ENCODE data around the gene CLN6.

DNA sequence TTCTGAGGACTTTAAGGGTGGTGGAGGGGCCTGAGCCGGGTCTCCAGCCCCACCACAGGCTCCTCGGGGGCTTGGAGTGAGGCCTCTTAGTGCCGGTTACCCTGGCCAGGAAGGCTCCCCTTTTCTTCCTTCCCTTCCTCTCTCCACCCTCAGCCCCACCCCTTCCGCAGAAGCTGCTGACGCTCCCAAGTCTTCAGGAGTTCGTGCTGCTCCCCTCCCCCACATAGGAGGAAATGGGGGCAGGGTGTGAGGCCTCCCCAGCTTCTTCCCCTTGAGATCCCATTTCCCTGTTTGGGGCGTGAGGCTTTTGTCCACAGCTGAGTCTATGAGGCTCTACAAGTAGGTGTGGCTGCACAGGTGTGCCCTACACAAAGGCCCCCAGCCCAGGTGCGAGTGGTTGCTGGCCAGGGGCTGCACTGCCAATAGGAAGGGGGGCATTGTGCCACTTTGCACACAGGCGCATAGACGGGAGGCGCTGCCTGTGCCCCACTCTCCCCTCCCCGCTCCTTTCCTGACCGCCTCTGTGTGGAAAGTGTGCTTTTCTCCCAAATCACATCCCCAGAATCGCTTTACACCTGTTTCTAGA is 23.5 kb downstream of the CLN6 start:
- TF ChIP-seq POLR2A (IDR thresholded peaks at IDR 0.05; ENCODE audit: low read depth, low read length) (no peak), CEBPB (IDR thresholded peaks at IDR 0.05; ENCODE audit: low read depth, low read length) (no peak), MXI1 (IDR thresholded peaks at IDR 0.05; ENCODE audit: borderline replicate concordance, low read depth, low read length) (no peak), MAFK (IDR thresholded peaks at IDR 0.05; ENCODE audit: low read depth, low read length) (no peak), RAD21 (IDR thresholded peaks at IDR 0.05; ENCODE audit: low read length) (no peak)
- TF ChIP-seq, protein P1, sequence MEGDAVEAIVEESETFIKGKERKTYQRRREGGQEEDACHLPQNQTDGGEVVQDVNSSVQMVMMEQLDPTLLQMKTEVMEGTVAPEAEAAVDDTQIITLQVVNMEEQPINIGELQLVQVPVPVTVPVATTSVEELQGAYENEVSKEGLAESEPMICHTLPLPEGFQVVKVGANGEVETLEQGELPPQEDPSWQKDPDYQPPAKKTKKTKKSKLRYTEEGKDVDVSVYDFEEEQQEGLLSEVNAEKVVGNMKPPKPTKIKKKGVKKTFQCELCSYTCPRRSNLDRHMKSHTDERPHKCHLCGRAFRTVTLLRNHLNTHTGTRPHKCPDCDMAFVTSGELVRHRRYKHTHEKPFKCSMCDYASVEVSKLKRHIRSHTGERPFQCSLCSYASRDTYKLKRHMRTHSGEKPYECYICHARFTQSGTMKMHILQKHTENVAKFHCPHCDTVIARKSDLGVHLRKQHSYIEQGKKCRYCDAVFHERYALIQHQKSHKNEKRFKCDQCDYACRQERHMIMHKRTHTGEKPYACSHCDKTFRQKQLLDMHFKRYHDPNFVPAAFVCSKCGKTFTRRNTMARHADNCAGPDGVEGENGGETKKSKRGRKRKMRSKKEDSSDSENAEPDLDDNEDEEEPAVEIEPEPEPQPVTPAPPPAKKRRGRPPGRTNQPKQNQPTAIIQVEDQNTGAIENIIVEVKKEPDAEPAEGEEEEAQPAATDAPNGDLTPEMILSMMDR (conservative IDR thresholded peaks at IDR 0.05; ENCODE audit: low read depth, low read length): no peak
- TF ChIP-seq, protein P2, sequence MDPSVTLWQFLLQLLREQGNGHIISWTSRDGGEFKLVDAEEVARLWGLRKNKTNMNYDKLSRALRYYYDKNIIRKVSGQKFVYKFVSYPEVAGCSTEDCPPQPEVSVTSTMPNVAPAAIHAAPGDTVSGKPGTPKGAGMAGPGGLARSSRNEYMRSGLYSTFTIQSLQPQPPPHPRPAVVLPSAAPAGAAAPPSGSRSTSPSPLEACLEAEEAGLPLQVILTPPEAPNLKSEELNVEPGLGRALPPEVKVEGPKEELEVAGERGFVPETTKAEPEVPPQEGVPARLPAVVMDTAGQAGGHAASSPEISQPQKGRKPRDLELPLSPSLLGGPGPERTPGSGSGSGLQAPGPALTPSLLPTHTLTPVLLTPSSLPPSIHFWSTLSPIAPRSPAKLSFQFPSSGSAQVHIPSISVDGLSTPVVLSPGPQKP (IDR thresholded peaks at IDR 0.05; ENCODE audit: borderline replicate concordance, low read depth, low read length): no peak
